ENCODE measurements around the gene TENM3. TPM values are rescaled to one million over a fixed set of nuclear protein-coding genes. Genes with fewer than 3 reads are reported as not detected.

Gene TENM3
- total RNA-seq, 1 donor from 2014 or later, result 40.4 TPM

- Mint-ChIP-seq H3K27ac (no peak overlapping the region), H3K36me3 (ENCODE audit: insufficient read depth) (no peaks in the 10 kb centered on the region), H3K27me3 (no peaks in the 10 kb centered on the region), H3K9me3 (ENCODE audit: low read depth) (no peaks in the 10 kb centered on the region), H3K4me3 (ENCODE audit: low read depth) (no peak overlapping the region), H3K4me1 (ENCODE audit: low read depth) (peaks cover 8% of the 10 kb centered on the region)
- DNase-seq (ENCODE audit: low spot score, unreplicated experiment), result no peak
- TF ChIP-seq CTCF (IDR thresholded peaks at IDR 0.05; ENCODE audit: unreplicated experiment), result no peak
Observed at GRCh38 chr4:182553653-182554052, 310.5 kb downstream of the TENM3 start.

DNA sequence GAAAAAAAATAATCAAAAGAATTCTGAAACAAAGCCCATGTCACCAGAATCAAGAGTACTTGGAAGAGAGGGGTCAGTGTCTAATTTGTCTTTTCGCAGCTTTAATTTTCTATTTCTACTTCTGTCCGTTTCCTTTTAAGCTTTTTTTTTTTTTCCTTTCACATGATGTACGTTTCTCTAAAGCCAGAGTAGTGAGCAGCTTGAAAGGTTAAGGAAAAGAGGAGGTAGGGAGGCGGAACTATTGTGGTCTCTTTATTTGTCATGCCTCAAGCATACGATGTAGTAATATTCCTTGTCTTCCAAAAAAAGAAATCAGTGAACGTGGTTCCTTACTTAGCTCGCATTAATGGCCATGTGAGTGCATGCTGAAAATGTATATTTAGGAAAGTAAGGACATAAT, 311.5 kb downstream of the TENM3 start:
- Mint-ChIP-seq H3K4me1 (ENCODE audit: low read depth) (peaks cover 3% of the 10 kb centered on the region), H3K36me3 (ENCODE audit: insufficient read depth) (no peaks in the 10 kb centered on the region), H3K9me3 (ENCODE audit: low read depth) (no peaks in the 10 kb centered on the region), H3K27me3 (no peaks in the 10 kb centered on the region), H3K4me3 (ENCODE audit: low read depth) (no peak overlapping the region), H3K27ac (no peak overlapping the region)
- no peak for DNase-seq (ENCODE audit: low spot score, unreplicated experiment)
- TF ChIP-seq CTCF (IDR thresholded peaks at IDR 0.05; ENCODE audit: unreplicated experiment), result no peak

DNA sequence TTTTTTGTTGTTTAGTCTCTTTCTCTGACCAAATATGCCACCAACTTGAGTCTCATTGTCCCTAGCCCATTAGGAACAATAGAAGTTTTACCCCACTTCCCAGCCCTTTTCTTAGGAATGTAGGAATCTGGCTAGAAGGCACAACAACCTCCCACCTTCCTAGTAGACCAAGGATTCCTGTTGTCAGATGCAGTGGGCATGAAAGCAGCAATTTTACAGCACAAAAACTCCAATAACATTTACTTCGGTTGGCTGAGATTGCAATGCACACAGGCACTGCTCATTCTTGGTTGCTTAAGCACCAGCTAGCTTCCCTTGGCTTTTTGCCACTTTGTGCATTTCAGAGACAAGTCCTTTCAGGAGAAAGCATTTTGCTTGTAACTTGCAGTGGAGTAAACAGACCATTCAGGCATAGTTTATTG, 312.8 kb downstream of the TENM3 start:
- no peak for TF ChIP-seq CTCF (IDR thresholded peaks at IDR 0.05; ENCODE audit: unreplicated experiment)
- Mint-ChIP-seq H3K36me3 (ENCODE audit: insufficient read depth) (no peaks in the 10 kb centered on the region), H3K9me3 (ENCODE audit: low read depth) (no peaks in the 10 kb centered on the region), H3K4me1 (ENCODE audit: low read depth) (peaks cover 10% of the 10 kb centered on the region), H3K27me3 (no peaks in the 10 kb centered on the region), H3K4me3 (ENCODE audit: low read depth) (no peak overlapping the region), H3K27ac (no peak overlapping the region)
- DNase-seq (ENCODE audit: low spot score, unreplicated experiment), result no peak

DNA sequence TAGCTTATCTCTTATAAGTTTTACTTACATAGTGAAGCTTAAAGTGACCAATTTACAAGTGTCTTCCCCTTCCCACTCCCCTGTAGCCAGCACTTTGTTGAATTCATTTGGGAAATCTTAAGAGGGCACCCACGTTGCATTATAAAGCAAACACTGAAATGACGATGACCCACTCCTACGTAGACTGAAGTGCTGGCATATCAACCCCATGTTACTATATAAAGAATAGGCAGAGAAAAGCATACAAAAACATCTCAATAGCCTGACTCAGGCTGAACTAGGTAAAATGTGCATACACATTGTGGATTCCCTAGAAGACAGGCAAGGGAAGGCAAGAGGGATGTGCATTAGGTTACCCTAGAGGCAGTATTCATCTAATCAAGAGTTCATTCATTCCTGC, 313.4 kb downstream of the TENM3 start:
- peaks cover 10% of the 10 kb centered on the region for H3K4me1 Mint-ChIP-seq (ENCODE audit: low read depth)

DNA sequence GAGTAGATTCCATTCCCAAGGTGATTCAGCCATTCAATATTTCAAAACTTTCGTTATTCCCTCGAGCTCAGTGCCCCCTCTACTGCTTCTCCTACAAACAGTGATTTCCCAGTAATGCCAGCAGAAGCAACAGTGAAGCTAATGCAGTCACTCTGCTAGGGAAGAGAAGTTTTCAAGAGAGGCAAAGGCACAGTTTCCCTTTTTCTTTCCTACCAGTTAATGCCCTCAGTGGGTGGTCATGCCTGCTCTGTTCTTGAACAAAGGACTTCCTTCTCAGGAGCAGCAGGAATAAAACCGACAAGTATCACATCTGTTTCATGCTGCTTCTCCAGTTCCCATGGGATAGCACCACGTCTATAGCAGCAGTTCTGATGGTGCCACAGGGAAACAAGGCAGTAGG, 317.2 kb downstream of the TENM3 start:
- H3K27ac Mint-ChIP-seq, result no peak overlapping the region
- H3K4me3 Mint-ChIP-seq (ENCODE audit: low read depth), result no peak overlapping the region
- H3K4me1 Mint-ChIP-seq (ENCODE audit: low read depth), result peaks cover 13% of the 10 kb centered on the region
- no peaks in the 10 kb centered on the region for H3K9me3 Mint-ChIP-seq (ENCODE audit: low read depth)
- no peak for DNase-seq (ENCODE audit: low spot score, unreplicated experiment)
- no peak for TF ChIP-seq CTCF (IDR thresholded peaks at IDR 0.05; ENCODE audit: unreplicated experiment)
- no peaks in the 10 kb centered on the region for H3K27me3 Mint-ChIP-seq
- H3K36me3 Mint-ChIP-seq (ENCODE audit: insufficient read depth), result peaks cover 2% of the 10 kb centered on the region

More for the DNA sequence above, 313.4 kb downstream of the TENM3 start:
- H3K4me3 Mint-ChIP-seq (ENCODE audit: low read depth), result no peak overlapping the region
- H3K36me3 Mint-ChIP-seq (ENCODE audit: insufficient read depth), result no peaks in the 10 kb centered on the region
- no peaks in the 10 kb centered on the region for H3K9me3 Mint-ChIP-seq (ENCODE audit: low read depth)
- TF ChIP-seq CTCF (IDR thresholded peaks at IDR 0.05; ENCODE audit: unreplicated experiment), result no peak
- no peak for DNase-seq (ENCODE audit: low spot score, unreplicated experiment)
- no peaks in the 10 kb centered on the region for H3K27me3 Mint-ChIP-seq
- no peak overlapping the region for H3K27ac Mint-ChIP-seq

Measured in progenitor cell of endocrine pancreas (in vitro differentiated cells).